ENCODE results near the gene CNPY3. TPM values are rescaled to one million over a fixed set of nuclear protein-coding genes. Genes with fewer than 3 reads are reported as not detected.

CNPY3 gene
- total RNA-seq (2013; cell fraction: nucleolus; rRNA removed) = 47.0 and 48.5 TPM in 2 replicates
- 54.8 and 54.9 TPM in 2 replicates for total RNA-seq (2014; rRNA removed)
- 49.2 and 51.3 TPM in 2 replicates for total RNA-seq (2014; rRNA removed; fragmentation: Illumina TruSeq; extraction: Trizol)
- total RNA-seq (2021) = 87.3 and 87.9 TPM in 2 replicates
- polyA plus RNA-seq (2011; ENCODE audit: low read depth) = 53.9 TPM
- polyA plus RNA-seq (2011; rRNA removed) = 51.1 and 64.8 TPM in 2 replicates
- polyA plus RNA-seq (2011; cell fraction: cytosol; rRNA removed) = 75.2 and 92.2 TPM in 2 replicates
- 63.7 and 69.2 TPM in 2 replicates for polyA plus RNA-seq (2011; cell fraction: nucleus; rRNA removed)
- 77.2 and 87.5 TPM in 2 replicates for polyA plus RNA-seq (2012)
- 38.9 and 82.4 TPM in 2 replicates for polyA plus RNA-seq (2014; fragmentation: Illumina TruSeq; extraction: Trizol)
- 10 to 100 TPM in 1 of 2 experiments, 1 to 10 TPM in 1; 7.2 to 14.6 TPM for polyA plus RNA-seq (2014; fragmentation: Nextera tagmentation; extraction: Ambion mirVana)
- 85.7 and 93.8 TPM in 2 replicates for polyA plus RNA-seq (2014; rRNA removed)
- polyA plus RNA-seq (2016; fragmentation: Nextera tagmentation; extraction: Ambion mirVana) = 100 to 1,000 TPM in 1 of 2 experiments, 10 to 100 TPM in 1; 99.9 to 102 TPM
- polyA minus RNA-seq (2011; rRNA and poly(A)+ RNA removed) = 49.2 and 69.5 TPM in 2 replicates
- polyA minus RNA-seq (2011; cell fraction: cytosol; rRNA and poly(A)+ RNA removed) = 20.2 and 23.6 TPM in 2 replicates
- polyA minus RNA-seq (2011; cell fraction: nucleus; rRNA and poly(A)+ RNA removed) = 12.0 and 26.0 TPM in 2 replicates
- percentile 94 among the genes with signal in this experiment for Bru-seq, nascent RNA
- BruChase-seq, experiment 1, labeled RNA remaining after a 6-hour chase = percentile 93 among the genes with signal in this experiment
- percentile 92 among the genes with signal in this experiment for BruChase-seq, experiment 2, labeled RNA remaining after a 2-hour chase
- long read RNA-seq, experiment 1, transcript CNPY3-201 (6 exons, 1,704 nt) = major isoform, 49 of 110 reads
- long read RNA-seq, experiment 1, partial matches to known transcripts = 8 of 110 reads
- long read RNA-seq, experiment 1, other reads (novel, unspliced or antisense) = 53 of 110 reads
- long read RNA-seq, experiment 2, transcript CNPY3-201 (6 exons, 1,704 nt) = major isoform, 12 of 29 reads
- long read RNA-seq, experiment 2, partial matches to known transcripts = 3 of 29 reads
- long read RNA-seq, experiment 2, other reads (novel, unspliced or antisense) = 14 of 29 reads

GRCh38 chr6:42928986-42929820 is at the start of gene CNPY3:
TSS of gene CNPY3 (plus strand) at chr6:42929480. CDS start at chr6:42929571, 91 bp downstream.
- ChIA-PET SMC1A (ENCODE audit: uncharacterized antibody, unreplicated experiment) (interaction anchor here (0.6 to 3.2 kb wide), 16 partner anchors 10 to 359 kb away, joined by 3 to 13 read pairs (median 3); partner anchors contain the start of genes KLHDC3, MEA1, PEX6 and PPP2R5D), RAD21 (ENCODE audit: unreplicated experiment) (interaction anchor here (0.5 to 3.8 kb wide), 15 partner anchors 19 to 455 kb away, joined by 3 to 31 read pairs (median 3); partner anchors contain the start of genes CUL7, KLC4, KLHDC3 and MEA1), CTCF (interaction anchor here (0.6 to 2.3 kb wide), 11 partner anchors 13 to 454 kb away, joined by 3 to 9 read pairs (median 3); partner anchors contain the start of genes CUL7, PPP2R5D and PTCRA), POLR2A (interaction anchor here (0.5 to 3.1 kb wide), 28 partner anchors 14 to 701 kb away, joined by 3 to 32 read pairs (median 5); partner anchors contain the start of genes CUL7, KLC4, KLHDC3 and MEA1)
- H3K27ac ChIP-seq (ENCODE audit: control insufficient read depth, insufficient read depth) = peak within 1 kb of the TSS; percentile 96
- in situ Hi-C loops (cut with MboI) (no loop called here), intact Hi-C loops (cut with micrococcal nuclease; ENCODE audit: unreplicated experiment) (no loop called here)
- DNase-seq (ENCODE audit: low read depth, low spot score) (peak; percentile 98), ATAC-seq (peak; percentile 88), FAIRE-seq (peak; percentile 98)
- H2AFZ ChIP-seq (ENCODE audit: control insufficient read depth, low read depth, low read length) = peak within 1 kb of the TSS; percentile 87
- H3K9me3 ChIP-seq (replicated peaks; ENCODE audit: control insufficient read depth, insufficient read depth, low read length) = no peaks in the 10 kb centered on the region
- TSS peak; percentile 73 for BruUV-seq (replicated peaks)
- peaks cover 17% of the 10 kb centered on the region for H3K4me1 ChIP-seq (ENCODE audit: control insufficient read depth, insufficient read depth, low read length)
- peak within 1 kb of the TSS; percentile 91 for H3K9ac ChIP-seq (ENCODE audit: control insufficient read depth, insufficient read depth, low read length)
- H3K4me3 ChIP-seq = peak within 1 kb of the TSS; percentile 93
- peaks cover 1 to 13% of the 10 kb centered on the region in 2 experiments for H3K36me3 ChIP-seq (ENCODE audit: control insufficient read depth in 2 of 2, insufficient read depth in 2 of 2, low read length in 1 of 2)
- H3K4me2 ChIP-seq (ENCODE audit: control insufficient read depth, insufficient read depth) = peak within 1 kb of the TSS; percentile 95
- H3K27me3 ChIP-seq (replicated peaks in 1 of 2; ENCODE audit: control insufficient read depth in 2 of 2, insufficient read depth in 2 of 2, low read length in 1 of 2) = no peaks in the 10 kb centered on the region
- WGBS (ENCODE audit: insufficient coverage, insufficient replicate concordance, low lambda C conversion rate, missing lambda C conversion rate) = under 1% methylated on average over 63 of the region's 63 CpGs
- peaks cover under 1% of the 10 kb centered on the region for H4K20me1 ChIP-seq (ENCODE audit: control insufficient read depth, insufficient read depth)
- peaks cover 40% of the 10 kb centered on the region for H3K79me2 ChIP-seq (ENCODE audit: control insufficient read depth, insufficient read depth, low read length)
- TF ChIP-seq CHD1 (IDR thresholded peaks at IDR 0.05; ENCODE audit: low read depth, low read length) = no peak
- TF ChIP-seq SREBF2 (IDR thresholded peaks at IDR 0.05; ENCODE audit: low read length) = no peak
- TF ChIP-seq EP300 (IDR thresholded peaks at IDR 0.05; ENCODE audit: borderline replicate concordance in 1 of 2, control insufficient read depth in 1 of 2, low read depth in 2 of 2, low read length in 2 of 2) = peak in 1 of 2 experiments; percentile 72; a peak in 1 of 4 replicates
- no peak for TF ChIP-seq NFXL1 (IDR thresholded peaks at IDR 0.05; ENCODE audit: borderline replicate concordance)
- no peak for TF ChIP-seq CUX1 (IDR thresholded peaks at IDR 0.05; ENCODE audit: insufficient replicate concordance, low read depth, low read length)
- no peak for TF ChIP-seq BMI1 (IDR thresholded peaks at IDR 0.05; ENCODE audit: borderline replicate concordance)
- TF ChIP-seq ZBTB4 (CRISPR knock-in tag; IDR thresholded peaks at IDR 0.05) = no peak

Measured in GM12878 (cell line).